RKO (cell line): Measurements from ENCODE around the gene PCNX2.
"Not testable (repeated sequence)": the region's sequence is repeated elsewhere in the genome, so short reads cannot be mapped to it uniquely, and the experiment has no call there.

ENCODE experiments used
- DNase-seq: peaks from one replicate; pipeline ENCODE4 v3.0.0-alpha.2; 2016; ENCODE audit warnings: low spot score

Gene PCNX2

GRCh38 chr1:233097959-233098580 is 197.5 kb downstream of the PCNX2 start:
- DNase-seq: no peak

- DNase-seq: no peak
Measured at GRCh38 chr1:233097546-233097945, 198.0 kb downstream of the PCNX2 start.

GRCh38 chr1:233094691-233095090 is 200.8 kb downstream of the PCNX2 start:
- DNase-seq: no peak

- no peak for DNase-seq
Measured at GRCh38 chr1:233094269-233094668, 201.3 kb downstream of the PCNX2 start.

GRCh38 chr1:233090746-233091494 is 204.6 kb downstream of the PCNX2 start:
- no peak for DNase-seq

- DNase-seq: no peak
Measured at GRCh38 chr1:233089251-233089650, 206.3 kb downstream of the PCNX2 start.

- no peak for DNase-seq
Measured at GRCh38 chr1:233088613-233089012, 206.9 kb downstream of the PCNX2 start.

- no peak for DNase-seq
Measured at GRCh38 chr1:233086961-233087881, 208.3 kb downstream of the PCNX2 start.

GRCh38 chr1:233085566-233085965 is 210.0 kb downstream of the PCNX2 start:
- no peak for DNase-seq

GRCh38 chr1:233082778-233083550 is 212.6 kb downstream of the PCNX2 start:
- DNase-seq: no peak

- DNase-seq: no peak
Measured at GRCh38 chr1:233081735-233082134, 213.8 kb downstream of the PCNX2 start.

- DNase-seq: not testable (repeated sequence)
Measured at GRCh38 chr1:233080827-233081226, 214.7 kb downstream of the PCNX2 start.

- DNase-seq: no peak
Measured at GRCh38 chr1:233080286-233080685, 215.2 kb downstream of the PCNX2 start.

GRCh38 chr1:233079574-233079973 is 216.0 kb downstream of the PCNX2 start:
- DNase-seq: no peak

- DNase-seq: no peak
Measured at GRCh38 chr1:233078396-233078795, 217.1 kb downstream of the PCNX2 start.

GRCh38 chr1:233075915-233076295 is 219.6 kb downstream of the PCNX2 start:
- DNase-seq: no peak

- DNase-seq: no peak
Measured at GRCh38 chr1:233066087-233066486, 229.4 kb downstream of the PCNX2 start.

- DNase-seq: no peak
Measured at GRCh38 chr1:233065685-233066084, 229.8 kb downstream of the PCNX2 start.

- no peak for DNase-seq
Measured at GRCh38 chr1:233064988-233065387, 230.5 kb downstream of the PCNX2 start.

- DNase-seq: no peak
Measured at GRCh38 chr1:233063462-233063861, 232.1 kb downstream of the PCNX2 start.

- no peak for DNase-seq
Measured at GRCh38 chr1:233061265-233061664, 234.3 kb downstream of the PCNX2 start.

GRCh38 chr1:233060461-233060994 is 235.0 kb downstream of the PCNX2 start:
- DNase-seq: no peak
